ENCODE measurements around the gene CPTP. TPM values are rescaled to one million over a fixed set of nuclear protein-coding genes. Genes with fewer than 3 reads are reported as not detected.

Gene CPTP
- total RNA-seq, 1 experiment from 2014 or later = 16.8 TPM

GRCh38 chr1:1311107-1312104 lies 13.2 kb upstream of the CPTP start:
- H3K4me3 Mint-ChIP-seq (ENCODE audit: unreplicated experiment) = no peak overlapping the region
- Histone ChIP-seq H3K4me1 (peaks cover 14% of the 10 kb centered on the region), H3K9me3 (no peaks in the 10 kb centered on the region), H3K27me3 (replicated peaks; ENCODE audit: control insufficient read depth, insufficient read depth, low read length) (no peaks in the 10 kb centered on the region), H3K4me3 (ENCODE audit: low read depth, low read length) (no peak overlapping the region), H3K36me3 (ENCODE audit: control insufficient read depth, insufficient read depth, low read length) (no peaks in the 10 kb centered on the region; the same call in 1 of the 2 replicates)
- no TSS peak for BruUV-seq (replicated peaks)
- no peaks in the 10 kb centered on the region for H3K27me3 Mint-ChIP-seq (ENCODE audit: insufficient read depth, unreplicated experiment)
- DNase-seq = no peak
- H3K9me3 Mint-ChIP-seq (ENCODE audit: unreplicated experiment) = no peaks in the 10 kb centered on the region
- TF ChIP-seq, protein P1, sequence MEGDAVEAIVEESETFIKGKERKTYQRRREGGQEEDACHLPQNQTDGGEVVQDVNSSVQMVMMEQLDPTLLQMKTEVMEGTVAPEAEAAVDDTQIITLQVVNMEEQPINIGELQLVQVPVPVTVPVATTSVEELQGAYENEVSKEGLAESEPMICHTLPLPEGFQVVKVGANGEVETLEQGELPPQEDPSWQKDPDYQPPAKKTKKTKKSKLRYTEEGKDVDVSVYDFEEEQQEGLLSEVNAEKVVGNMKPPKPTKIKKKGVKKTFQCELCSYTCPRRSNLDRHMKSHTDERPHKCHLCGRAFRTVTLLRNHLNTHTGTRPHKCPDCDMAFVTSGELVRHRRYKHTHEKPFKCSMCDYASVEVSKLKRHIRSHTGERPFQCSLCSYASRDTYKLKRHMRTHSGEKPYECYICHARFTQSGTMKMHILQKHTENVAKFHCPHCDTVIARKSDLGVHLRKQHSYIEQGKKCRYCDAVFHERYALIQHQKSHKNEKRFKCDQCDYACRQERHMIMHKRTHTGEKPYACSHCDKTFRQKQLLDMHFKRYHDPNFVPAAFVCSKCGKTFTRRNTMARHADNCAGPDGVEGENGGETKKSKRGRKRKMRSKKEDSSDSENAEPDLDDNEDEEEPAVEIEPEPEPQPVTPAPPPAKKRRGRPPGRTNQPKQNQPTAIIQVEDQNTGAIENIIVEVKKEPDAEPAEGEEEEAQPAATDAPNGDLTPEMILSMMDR (IDR thresholded peaks at IDR 0.05; ENCODE audit: insufficient read depth in 1 of 2, low read depth in 1 of 2, low read length in 1 of 2, severe bottlenecking in 1 of 2, unreplicated experiment in 1 of 2) = no peak
- CTCF ChIA-PET = no interaction called here
- H3K36me3 Mint-ChIP-seq (ENCODE audit: insufficient read depth, unreplicated experiment) = peaks cover 58% of the 10 kb centered on the region
- POLR2A ChIA-PET = no interaction called here
- H3K27ac Mint-ChIP-seq (ENCODE audit: unreplicated experiment) = no peak overlapping the region
- intact Hi-C loops (cut with micrococcal nuclease; ENCODE audit: unreplicated experiment) = no loop called here
- peaks cover 6% of the 10 kb centered on the region for H3K4me1 Mint-ChIP-seq (ENCODE audit: low read depth, unreplicated experiment)

GRCh38 chr1:1312450-1313314 lies 11.9 kb upstream of the CPTP start:
- H3K36me3 ChIP-seq (ENCODE audit: control insufficient read depth, insufficient read depth, low read length) = no peaks in the 10 kb centered on the region; the same call in 1 of the 2 replicates
- CTCF ChIA-PET = no interaction called here

More at GRCh38 chr1:1312450-1313314, 11.9 kb upstream of the CPTP start:
- Histone ChIP-seq H3K4me3 (ENCODE audit: low read depth, low read length) (no peak overlapping the region), H3K9me3 (no peaks in the 10 kb centered on the region), H3K27me3 (replicated peaks; ENCODE audit: control insufficient read depth, insufficient read depth, low read length) (no peaks in the 10 kb centered on the region), H3K4me1 (peaks cover 10% of the 10 kb centered on the region)
- no TSS peak for BruUV-seq (replicated peaks)
- peaks cover 6% of the 10 kb centered on the region for H3K4me1 Mint-ChIP-seq (ENCODE audit: low read depth, unreplicated experiment)
- no peaks in the 10 kb centered on the region for H3K9me3 Mint-ChIP-seq (ENCODE audit: unreplicated experiment)
- H3K36me3 Mint-ChIP-seq (ENCODE audit: insufficient read depth, unreplicated experiment) = peaks cover 69% of the 10 kb centered on the region
- no peaks in the 10 kb centered on the region for H3K27me3 Mint-ChIP-seq (ENCODE audit: insufficient read depth, unreplicated experiment)
- DNase-seq = no peak
- H3K27ac Mint-ChIP-seq (ENCODE audit: unreplicated experiment) = no peak overlapping the region
- no peak overlapping the region for H3K4me3 Mint-ChIP-seq (ENCODE audit: unreplicated experiment)
- TF ChIP-seq, protein P1 (IDR thresholded peaks at IDR 0.05; ENCODE audit: insufficient read depth in 1 of 2, low read depth in 1 of 2, low read length in 1 of 2, severe bottlenecking in 1 of 2, unreplicated experiment in 1 of 2) = no peak
- POLR2A ChIA-PET = no interaction called here
- intact Hi-C loops (cut with micrococcal nuclease; ENCODE audit: unreplicated experiment) = no loop called here
